ENCODE data around the gene CREB3L2. TPM values are rescaled to one million over a fixed set of nuclear protein-coding genes. Genes with fewer than 3 reads are reported as not detected.

CREB3L2 gene
- total RNA-seq, 1 donor from 2014 or later: 65.9 TPM

GRCh38 chr7:137951700-137952425 is 50.0 kb downstream of the CREB3L2 start:
- Mint-ChIP-seq H3K4me3 (ENCODE audit: low read depth) (no peak overlapping the region), H3K27ac (peak overlapping the region; percentile 92)

GRCh38 chr7:137950967-137951366 is 50.9 kb downstream of the CREB3L2 start:
- Mint-ChIP-seq H3K27ac (no peak overlapping the region), H3K4me1 (ENCODE audit: low read depth) (peaks cover 81% of the 10 kb centered on the region), H3K27me3 (no peaks in the 10 kb centered on the region), H3K36me3 (ENCODE audit: insufficient read depth) (no peaks in the 10 kb centered on the region), H3K9me3 (ENCODE audit: low read depth) (no peaks in the 10 kb centered on the region), H3K4me3 (ENCODE audit: low read depth) (no peak overlapping the region)
- DNase-seq (ENCODE audit: low spot score, unreplicated experiment): no peak
- TF ChIP-seq CTCF (IDR thresholded peaks at IDR 0.05; ENCODE audit: unreplicated experiment): no peak

More at GRCh38 chr7:137951700-137952425, 50.0 kb downstream of the CREB3L2 start:
- Mint-ChIP-seq H3K9me3 (ENCODE audit: low read depth) (no peaks in the 10 kb centered on the region), H3K27me3 (no peaks in the 10 kb centered on the region), H3K4me1 (ENCODE audit: low read depth) (peaks cover 81% of the 10 kb centered on the region), H3K36me3 (ENCODE audit: insufficient read depth) (no peaks in the 10 kb centered on the region)
- DNase-seq (ENCODE audit: low spot score, unreplicated experiment): no peak
- no peak for TF ChIP-seq CTCF (IDR thresholded peaks at IDR 0.05; ENCODE audit: unreplicated experiment)

- peaks cover 82% of the 10 kb centered on the region for H3K4me1 Mint-ChIP-seq (ENCODE audit: low read depth)
These were observed 51.6 kb downstream of the CREB3L2 start for GRCh38 chr7:137950263-137950621.

GRCh38 chr7:137949416-137950262 is 52.2 kb downstream of the CREB3L2 start:
- peak overlapping the region; percentile 81 for H3K27ac Mint-ChIP-seq
- H3K4me3 Mint-ChIP-seq (ENCODE audit: low read depth): no peak overlapping the region
- DNase-seq (ENCODE audit: low spot score, unreplicated experiment): no peak
- no peaks in the 10 kb centered on the region for H3K9me3 Mint-ChIP-seq (ENCODE audit: low read depth)
- no peak for TF ChIP-seq CTCF (IDR thresholded peaks at IDR 0.05; ENCODE audit: unreplicated experiment)
- no peaks in the 10 kb centered on the region for H3K36me3 Mint-ChIP-seq (ENCODE audit: insufficient read depth)
- no peaks in the 10 kb centered on the region for H3K27me3 Mint-ChIP-seq
- peaks cover 76% of the 10 kb centered on the region for H3K4me1 Mint-ChIP-seq (ENCODE audit: low read depth)

More at GRCh38 chr7:137950263-137950621, 51.6 kb downstream of the CREB3L2 start:
- DNase-seq (ENCODE audit: low spot score, unreplicated experiment): no peak
- no peaks in the 10 kb centered on the region for H3K9me3 Mint-ChIP-seq (ENCODE audit: low read depth)
- no peaks in the 10 kb centered on the region for H3K27me3 Mint-ChIP-seq
- peak overlapping the region; percentile 81 for H3K27ac Mint-ChIP-seq
- TF ChIP-seq CTCF (IDR thresholded peaks at IDR 0.05; ENCODE audit: unreplicated experiment): no peak
- no peaks in the 10 kb centered on the region for H3K36me3 Mint-ChIP-seq (ENCODE audit: insufficient read depth)
- H3K4me3 Mint-ChIP-seq (ENCODE audit: low read depth): no peak overlapping the region

GRCh38 chr7:137948845-137949330 is 53.0 kb downstream of the CREB3L2 start:
- no peaks in the 10 kb centered on the region for H3K36me3 Mint-ChIP-seq (ENCODE audit: insufficient read depth)
- H3K27me3 Mint-ChIP-seq: no peaks in the 10 kb centered on the region
- H3K4me1 Mint-ChIP-seq (ENCODE audit: low read depth): peaks cover 72% of the 10 kb centered on the region
- DNase-seq (ENCODE audit: low spot score, unreplicated experiment): no peak
- peak overlapping the region; percentile 7 for H3K4me3 Mint-ChIP-seq (ENCODE audit: low read depth)
- no peak for TF ChIP-seq CTCF (IDR thresholded peaks at IDR 0.05; ENCODE audit: unreplicated experiment)
- no peak overlapping the region for H3K27ac Mint-ChIP-seq
- H3K9me3 Mint-ChIP-seq (ENCODE audit: low read depth): no peaks in the 10 kb centered on the region
